ENCODE data around the gene ITGAL.
"Not testable (repeated sequence)": the region's sequence is repeated elsewhere in the genome, so short reads cannot be mapped to it uniquely, and the experiment has no call there.

GRCh38 chr16:30536391-30537024 is 64.0 kb downstream of the ITGAL start:
- not testable (repeated sequence) for TF ChIP-seq ZNF274 (IDR thresholded peaks at IDR 0.05; ENCODE audit: borderline replicate concordance, extremely low read depth, low read length); POLR2A (IDR thresholded peaks at IDR 0.05; ENCODE audit: control extremely low read depth in 1 of 2, low read depth in 2 of 2, low read length in 2 of 2); TCF12 (IDR thresholded peaks at IDR 0.05; ENCODE audit: low read depth, low read length); POLR2AphosphoS5 (IDR thresholded peaks at IDR 0.05; ENCODE audit: low read depth, low read length); SRF (IDR thresholded peaks at IDR 0.05; ENCODE audit: low read depth, low read length)
